ENCODE data around the gene EPN1.
"Not testable (repeated sequence)": the region's sequence is repeated elsewhere in the genome, so short reads cannot be mapped to it uniquely, and the experiment has no call there.

GRCh38 chr19:55756808-55757207 lies 81.8 kb downstream of the EPN1 start:
- not testable (repeated sequence) for TF ChIP-seq CTCF, POLR2A (IDR thresholded peaks at IDR 0.05)
